HCT116 (cell line): ENCODE measurements around the gene PREPL. TPM values are rescaled to one million over a fixed set of nuclear protein-coding genes. Genes with fewer than 3 reads are reported as not detected.
A peak's percentile ranks its signal among the peaks of the same experiment; 100 is the strongest.

Experiments used
- ATAC-seq: fragments of 200-7000 bp; cut with Tn5 transposase; 2 replicates; pipeline ENCODE4 v1.9.1; 2020; ENCODE audit warnings: mild to moderate bottlenecking, moderate library complexity
- Bru-seq: library from RNA; stranded (reverse); fragments of 400-500 nt; gene quantifications from one replicate; lab custom pipeline; 2021; lab: Mats Ljungman, UMichigan
- BruChase-seq, 2 experiments: library from RNA; stranded (reverse); fragments of 400-500 nt; gene quantifications; one replicate each; lab custom pipeline; 2021; lab: Mats Ljungman, UMichigan
- BruUV-seq: library from RNA; stranded (reverse); fragments of 400-500 nt; replicated peaks from 2 replicates; lab custom pipeline; 2021; lab: Mats Ljungman, UMichigan
- CTCF ChIA-PET: fragments of 300-600 bp; sonication (Branson Sonifier 250); formaldehyde crosslinking; loops from one replicate; lab custom pipeline; 2021; ENCODE audit warnings: antibody characterized with exemption; lab: Charles Lee
- POLR2A ChIA-PET: fragments of 300-600, 350-600 bp; sonication (Branson Sonifier 250); formaldehyde crosslinking; loops from one replicate; lab custom pipeline; 2021; ENCODE audit warnings: antibody characterized with exemption; lab: Charles Lee
- RAD21 ChIA-PET, 2 experiments: fragments of 300-600 bp; sonication (Branson Sonifier 250); formaldehyde crosslinking; loops; one replicate each; lab custom pipeline; 2023; ENCODE audit warnings: low total read pairs in 2 of 2; ENCODE audit not compliant: uncharacterized antibody in 2 of 2, unreplicated experiment in 2 of 2, low non-redundant PET in 1 of 2; lab: Charles Lee
- DNase-seq: peaks from one replicate; pipeline ENCODE4 v3.0.0-alpha.2; 2010; ENCODE audit warnings: low read depth, low spot score
- H2AFZ ChIP-seq: fragments of 200-600 bp; shearing (Covaris generic), sonication (generic); 2 replicates; pipeline ENCODE4 v1.6.1; 2017; ENCODE audit warnings: low read depth, mixed run types, mixed read lengths, antibody characterized with exemption, low read length; ENCODE audit not compliant: poor library complexity, severe bottlenecking
- H3K27ac ChIP-seq: 2 replicates; pipeline ENCODE4 v1.5.1; 2012; ENCODE audit warnings: low read depth, low read length
- H3K27me3 ChIP-seq: fragments of 200-600 bp; sonication (generic); 2 replicates; pipeline ENCODE4 v1.6.1; 2016; ENCODE audit warnings: mixed run types, low read length, mixed read lengths; ENCODE audit not compliant: insufficient read depth
- H3K36me3 ChIP-seq, 2 experiments: fragments of 200-500 bp in 1 of 2; fragments of 200-600 bp in 1 of 2; sonication (Bioruptor generic) in 1 of 2; sonication (generic) in 1 of 2; 2 replicates each; pipeline versions ENCODE4 v1.5.1 to v1.6.1; 2014 to 2016; ENCODE audit warnings: low read length in 2 of 2, inconsistent platforms in 1 of 2, mixed read lengths in 1 of 2, mixed run types in 1 of 2; ENCODE audit not compliant: insufficient read depth in 2 of 2, control insufficient read depth in 1 of 2
- H3K4me1 ChIP-seq, 2 experiments: fragments of 200-600 bp in 1 of 2; sonication (generic) in 1 of 2; 2 replicates each; pipeline versions ENCODE4 v1.5.1 to v1.6.1; 2012 to 2017; ENCODE audit warnings: low read length in 2 of 2, inconsistent platforms in 1 of 2, mild to moderate bottlenecking in 1 of 2, mixed read lengths in 1 of 2, mixed run types in 1 of 2, moderate library complexity in 1 of 2; ENCODE audit not compliant: insufficient read depth in 2 of 2, control insufficient read depth in 1 of 2
- H3K4me2 ChIP-seq: fragments of 200-600 bp; sonication (generic); 2 replicates; pipeline ENCODE4 v1.6.1; 2017; ENCODE audit warnings: mixed run types, low read length, mixed read lengths
- H3K4me3 ChIP-seq, 2 experiments: fragments of 200-600 bp in 1 of 2; sonication (generic) in 1 of 2; replicated peaks in 1 of 2; 2 replicates each; pipeline ENCODE4 v1.5.1; 2011 to 2016; ENCODE audit warnings: low read length in 2 of 2, control low read depth in 1 of 2, low read depth in 1 of 2, mild to moderate bottlenecking in 1 of 2, mixed read lengths in 1 of 2, mixed run types in 1 of 2
- H3K79me2 ChIP-seq: fragments of 200-600 bp; sonication (generic); 2 replicates; pipeline ENCODE4 v1.6.1; 2017; ENCODE audit warnings: mild to moderate bottlenecking, mixed run types, low read length, moderate library complexity, mixed read lengths; ENCODE audit not compliant: insufficient read depth
- H3K9ac ChIP-seq: fragments of 200-600 bp; sonication (generic); 2 replicates; pipeline ENCODE4 v1.6.1; 2016; ENCODE audit warnings: low read length, mixed read lengths
- H3K9me2 ChIP-seq: fragments of 200-600 bp; sonication (generic), shearing (Covaris generic); 2 replicates; pipeline ENCODE4 v1.6.1; 2017; ENCODE audit warnings: mixed run types, mild to moderate bottlenecking, moderate library complexity; ENCODE audit not compliant: insufficient read depth
- H3K9me3 ChIP-seq, 2 experiments: fragments of 200-500 bp in 1 of 2; fragments of 200-600 bp in 1 of 2; sonication (Bioruptor generic) in 1 of 2; sonication (generic) in 1 of 2; 2 replicates each; pipeline ENCODE4 v1.6.1; 2014 to 2017; ENCODE audit warnings: low read length in 2 of 2, mixed read lengths in 2 of 2, inconsistent platforms in 1 of 2, low read depth in 1 of 2, mild to moderate bottlenecking in 1 of 2, mixed run types in 1 of 2, moderate library complexity in 1 of 2; ENCODE audit not compliant: control insufficient read depth in 1 of 2, insufficient read depth in 1 of 2
- H4K20me1 ChIP-seq: fragments of 200-600 bp; sonication (generic), shearing (Covaris generic); 2 replicates; pipeline ENCODE4 v1.6.1; 2017; ENCODE audit warnings: mixed run types, mild to moderate bottlenecking, moderate library complexity; ENCODE audit not compliant: insufficient read depth
- CBX3 ChIP-seq: IDR thresholded peaks from 2 replicates; pipeline ENCODE4 v1.6.1; 2012; ENCODE audit warnings: low read depth
- CEBPB ChIP-seq: IDR thresholded peaks from 2 replicates; pipeline ENCODE4 v1.6.1; 2012; ENCODE audit warnings: low read depth
- ELF1 ChIP-seq: IDR thresholded peaks from 2 replicates; pipeline ENCODE4 v1.6.1; 2012; ENCODE audit warnings: low read depth, borderline replicate concordance
- EZH2 ChIP-seq: fragments of 200-600 bp; sonication (generic); IDR thresholded peaks from 2 replicates; pipeline ENCODE4 v1.6.1; 2017; ENCODE audit warnings: antibody characterized with exemption, mixed run types
- EZH2phosphoT487 ChIP-seq: fragments of 200-600 bp; IDR thresholded peaks from 2 replicates; pipeline ENCODE4 v1.6.1; 2018; ENCODE audit warnings: antibody characterized with exemption, borderline replicate concordance
- RAD21 ChIP-seq: IDR thresholded peaks from 2 replicates; pipeline ENCODE4 v1.6.1; 2012; ENCODE audit warnings: low read depth, mild to moderate bottlenecking
- SP1 ChIP-seq: IDR thresholded peaks from 2 replicates; pipeline ENCODE4 v1.6.1; 2012; ENCODE audit warnings: low read depth
- SRF ChIP-seq: IDR thresholded peaks from 2 replicates; pipeline ENCODE4 v1.6.1; 2012; ENCODE audit warnings: low read depth
- TCF7L2 ChIP-seq: IDR thresholded peaks from 2 replicates; pipeline ENCODE4 v1.7.0; 2011; ENCODE audit warnings: borderline replicate concordance, inconsistent platforms; ENCODE audit not compliant: insufficient read depth, insufficient read length; ENCODE audit errors: extremely low read depth
- YY1 ChIP-seq: IDR thresholded peaks from 2 replicates; pipeline ENCODE4 v1.6.1; 2011; ENCODE audit warnings: low read length, low read depth, moderate library complexity, mild to moderate bottlenecking; ENCODE audit not compliant: insufficient replicate concordance; ENCODE audit errors: extremely low read depth
- ZFX ChIP-seq: fragments of 450-650 bp; IDR thresholded peaks from 2 replicates; pipeline ENCODE4 v1.6.1; 2017
- ZNF274 ChIP-seq: fragments of 200-500 bp; sonication (Bioruptor generic); IDR thresholded peaks from 2 replicates; pipeline ENCODE4 v1.6.1; 2014; ENCODE audit warnings: mild to moderate bottlenecking, low read depth, low read length, inconsistent platforms
- intact Hi-C: fragments of 100-400 bp; cut with micrococcal nuclease; formaldehyde crosslinking; loops from 2 replicates; pipeline ENCODE4 v1.10.0; 2022
- long read RNA-seq: library from polyadenylated mRNA; unstranded; transcript quantifications from one replicate; pipeline ENCODE4 v2.0.0, GENCODE V29; 2021; ENCODE audit not compliant: unreplicated experiment
- polyA plus RNA-seq: library from polyadenylated mRNA; unstranded; fragments of >200 nt; gene quantifications from 2 replicates; pipeline ENCODE4 v1.2.1, GENCODE V29; 2012; ENCODE audit warnings: missing spikeins
- total RNA-seq: library from RNA; stranded (reverse); gene quantifications from one replicate; pipeline ENCODE4 v1.2.1, GENCODE V29; 2021; ENCODE audit not compliant: unreplicated experiment
- TF ChIP-seq, protein P1 (sequence below): IDR thresholded peaks from 2 replicates; pipeline ENCODE4 v1.6.1; 2012
- TF ChIP-seq, protein P2 (sequence below): IDR thresholded peaks from 2 replicates; pipeline ENCODE4 v1.6.1; 2011; ENCODE audit warnings: mild to moderate bottlenecking, low read length, moderate library complexity; ENCODE audit not compliant: insufficient replicate concordance; ENCODE audit errors: extremely low read depth
- TF ChIP-seq, protein P3 (sequence below), 3 experiments: fragments of 200-600 bp in 1 of 3; sonication (generic) in 1 of 3; IDR thresholded peaks in 2 of 3; conservative IDR thresholded peaks in 1 of 3; 2 replicates each; pipeline ENCODE4 v1.5.1; 2012 to 2017; ENCODE audit warnings: low read depth in 2 of 3, low read length in 2 of 3, antibody characterized with exemption in 1 of 3, borderline replicate concordance in 1 of 3, control low read depth in 1 of 3, mild to moderate bottlenecking in 1 of 3, mixed read lengths in 1 of 3, mixed run types in 1 of 3, moderate library complexity in 1 of 3; ENCODE audit not compliant: insufficient read depth in 1 of 3
- TF ChIP-seq, protein P4 (sequence below): IDR thresholded peaks from 2 replicates; pipeline ENCODE4 v1.6.1; 2012

Gene PREPL
- total RNA-seq (31.1 TPM), Bru-seq, nascent RNA (percentile 96 among the genes with signal in this experiment), BruChase-seq, experiment 1, labeled RNA remaining after a 6-hour chase (percentile 95 among the genes with signal in this experiment), BruChase-seq, experiment 2, labeled RNA remaining after a 2-hour chase (percentile 93 among the genes with signal in this experiment)
- polyA plus RNA-seq = 12.4 and 20.0 TPM in 2 replicates
- long read RNA-seq, full-length matches to known transcripts = 15 of 31 reads
- long read RNA-seq, partial matches to known transcripts = 10 of 31 reads
- long read RNA-seq, other reads (novel, unspliced or antisense) = 6 of 31 reads

DNA sequence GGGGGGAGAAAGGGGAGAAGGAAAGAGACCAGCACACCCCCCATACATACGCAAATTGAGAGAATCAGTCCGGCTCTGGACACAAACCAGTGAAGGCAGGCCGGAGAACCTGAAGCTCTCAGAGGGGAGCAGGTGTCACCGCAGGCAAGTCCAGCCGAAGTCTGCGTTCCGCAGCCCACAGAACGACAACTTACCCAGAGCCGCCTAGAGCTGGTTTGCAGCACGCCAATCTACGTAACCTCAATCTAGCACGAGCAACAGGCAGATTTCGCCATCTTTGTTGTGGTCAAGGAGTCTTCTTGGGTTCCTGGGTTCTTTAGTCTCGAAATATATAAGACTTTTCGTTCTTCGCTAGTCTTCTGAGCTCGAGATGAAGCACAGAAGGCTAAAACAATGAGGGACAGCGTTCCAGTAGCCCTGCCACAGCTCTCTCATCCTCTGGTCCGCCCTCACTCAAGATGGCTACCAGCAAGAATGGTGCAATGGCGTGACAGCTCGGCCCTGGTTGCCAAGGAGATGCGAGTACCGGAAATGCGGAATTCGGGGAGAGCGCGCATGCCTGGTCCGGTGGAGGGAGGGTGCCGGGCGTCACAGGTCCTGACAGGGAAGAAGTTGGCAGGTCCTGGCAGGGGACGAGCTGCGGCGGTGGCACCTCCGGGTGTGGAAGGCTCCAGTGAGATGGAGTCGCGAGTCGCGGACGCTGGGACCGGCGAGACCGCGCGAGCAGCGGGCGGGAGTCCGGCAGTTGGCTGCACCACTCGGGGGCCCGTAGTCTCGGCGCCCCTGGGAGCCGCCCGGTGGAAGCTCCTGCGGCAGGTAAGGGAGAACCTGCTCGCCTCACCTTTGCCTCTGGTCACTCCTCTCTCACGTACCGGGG is at the start of gene PREPL, which contains the start of gene CAMKMT:
TSS of gene PREPL (minus strand) at position 165 of the 877 bp plus-strand sequence. CDS start 15,152 bp downstream, outside the sequence.
TSS of gene CAMKMT (plus strand) at position 618 of the 877 bp plus-strand sequence.
- ChIA-PET RAD21 (interaction anchor here in 1 of 2 experiments (1.1 kb wide), 1 partner anchor 118 kb away, joined by 3 read pairs; no protein-coding TSS in a partner anchor), CTCF (interaction anchor here (1.0 to 1.7 kb wide), 4 partner anchors 31 to 594 kb away, joined by 4 to 6 read pairs (median 5); no protein-coding TSS in a partner anchor), POLR2A (interaction anchor here (0.7 to 2.0 kb wide), 16 partner anchors 9 to 667 kb away, joined by 3 to 14 read pairs (median 4); no protein-coding TSS in a partner anchor)
- intact Hi-C loops = no loop called here
- Histone ChIP-seq H3K4me1 (peaks cover 0 to 15% of the 10 kb centered on the region in 2 experiments; a peak in 2 of 4 replicates), H3K9ac (peak within 1 kb of the TSS; percentile 89), H3K9me3 (no peaks in the 10 kb centered on the region), H3K27me3 (no peaks in the 10 kb centered on the region), H3K27ac (peak within 1 kb of the TSS; percentile 71), H3K79me2 (peaks cover 48% of the 10 kb centered on the region), H4K20me1 (no peaks in the 10 kb centered on the region), H3K4me3 (peak within 1 kb of the TSS; percentile 84 to 93), H2AFZ (peak within 1 kb of the TSS; percentile 80), H3K4me2 (peak within 1 kb of the TSS; percentile 86), H3K36me3 (no peaks in the 10 kb centered on the region), H3K9me2 (no peaks in the 10 kb centered on the region)
- BruUV-seq = no TSS peak
- DNase-seq (peak; percentile 96), ATAC-seq (peak; percentile 86)
- TF ChIP-seq, protein P1, sequence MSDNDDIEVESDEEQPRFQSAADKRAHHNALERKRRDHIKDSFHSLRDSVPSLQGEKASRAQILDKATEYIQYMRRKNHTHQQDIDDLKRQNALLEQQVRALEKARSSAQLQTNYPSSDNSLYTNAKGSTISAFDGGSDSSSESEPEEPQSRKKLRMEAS = peak; percentile 98
- TF ChIP-seq TCF7L2 (no peak), EZH2 (no peak), SRF (no peak), YY1 (peak; percentile 98), CEBPB (peak; percentile 89), RAD21 (no peak), ELF1 (peak; percentile 78), EZH2phosphoT487 (no peak), ZNF274 (no peak), CBX3 (peak; percentile 52; the same call in 1 of the 2 replicates), SP1 (peak; percentile 47; the same call in 1 of the 2 replicates), ZFX (no peak)
- TF ChIP-seq, protein P2, sequence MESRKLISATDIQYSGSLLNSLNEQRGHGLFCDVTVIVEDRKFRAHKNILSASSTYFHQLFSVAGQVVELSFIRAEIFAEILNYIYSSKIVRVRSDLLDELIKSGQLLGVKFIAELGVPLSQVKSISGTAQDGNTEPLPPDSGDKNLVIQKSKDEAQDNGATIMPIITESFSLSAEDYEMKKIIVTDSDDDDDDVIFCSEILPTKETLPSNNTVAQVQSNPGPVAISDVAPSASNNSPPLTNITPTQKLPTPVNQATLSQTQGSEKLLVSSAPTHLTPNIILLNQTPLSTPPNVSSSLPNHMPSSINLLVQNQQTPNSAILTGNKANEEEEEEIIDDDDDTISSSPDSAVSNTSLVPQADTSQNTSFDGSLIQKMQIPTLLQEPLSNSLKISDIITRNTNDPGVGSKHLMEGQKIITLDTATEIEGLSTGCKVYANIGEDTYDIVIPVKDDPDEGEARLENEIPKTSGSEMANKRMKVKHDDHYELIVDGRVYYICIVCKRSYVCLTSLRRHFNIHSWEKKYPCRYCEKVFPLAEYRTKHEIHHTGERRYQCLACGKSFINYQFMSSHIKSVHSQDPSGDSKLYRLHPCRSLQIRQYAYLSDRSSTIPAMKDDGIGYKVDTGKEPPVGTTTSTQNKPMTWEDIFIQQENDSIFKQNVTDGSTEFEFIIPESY = no peak
- TF ChIP-seq, protein P3, sequence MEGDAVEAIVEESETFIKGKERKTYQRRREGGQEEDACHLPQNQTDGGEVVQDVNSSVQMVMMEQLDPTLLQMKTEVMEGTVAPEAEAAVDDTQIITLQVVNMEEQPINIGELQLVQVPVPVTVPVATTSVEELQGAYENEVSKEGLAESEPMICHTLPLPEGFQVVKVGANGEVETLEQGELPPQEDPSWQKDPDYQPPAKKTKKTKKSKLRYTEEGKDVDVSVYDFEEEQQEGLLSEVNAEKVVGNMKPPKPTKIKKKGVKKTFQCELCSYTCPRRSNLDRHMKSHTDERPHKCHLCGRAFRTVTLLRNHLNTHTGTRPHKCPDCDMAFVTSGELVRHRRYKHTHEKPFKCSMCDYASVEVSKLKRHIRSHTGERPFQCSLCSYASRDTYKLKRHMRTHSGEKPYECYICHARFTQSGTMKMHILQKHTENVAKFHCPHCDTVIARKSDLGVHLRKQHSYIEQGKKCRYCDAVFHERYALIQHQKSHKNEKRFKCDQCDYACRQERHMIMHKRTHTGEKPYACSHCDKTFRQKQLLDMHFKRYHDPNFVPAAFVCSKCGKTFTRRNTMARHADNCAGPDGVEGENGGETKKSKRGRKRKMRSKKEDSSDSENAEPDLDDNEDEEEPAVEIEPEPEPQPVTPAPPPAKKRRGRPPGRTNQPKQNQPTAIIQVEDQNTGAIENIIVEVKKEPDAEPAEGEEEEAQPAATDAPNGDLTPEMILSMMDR (IDR thresholded peaks at IDR 0.05 in 2 of 3, conservative IDR thresholded peaks at IDR 0.05 in 1 of 3; ENCODE audit: borderline replicate concordance in 1 of 3, insufficient read depth in 1 of 3, low read depth in 2 of 3, low read length in 2 of 3) = no peak
- TF ChIP-seq, protein P4, sequence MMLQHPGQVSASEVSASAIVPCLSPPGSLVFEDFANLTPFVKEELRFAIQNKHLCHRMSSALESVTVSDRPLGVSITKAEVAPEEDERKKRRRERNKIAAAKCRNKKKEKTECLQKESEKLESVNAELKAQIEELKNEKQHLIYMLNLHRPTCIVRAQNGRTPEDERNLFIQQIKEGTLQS = no peak
